NCI-H460 (cell line): Measurements from ENCODE around the gene VSTM2B. TPM values are rescaled to one million over a fixed set of nuclear protein-coding genes. Genes with fewer than 3 reads are reported as not detected.

ENCODE experiments used
- DNase-seq: peaks from one replicate; pipeline ENCODE4 v3.0.0-alpha.2; 2016; ENCODE audit warnings: low read depth; ENCODE audit errors: extremely low read depth
- total RNA-seq: library from RNA; depleted of rRNA; stranded (reverse); fragments of >200 nt; shearing (Covaris generic); gene quantifications from 2 replicates; pipeline ENCODE4 v1.2.3, GENCODE V29; 2014

The VSTM2B gene
- total RNA-seq, 1 experiment from 2014 or later, result not detected

DNA sequence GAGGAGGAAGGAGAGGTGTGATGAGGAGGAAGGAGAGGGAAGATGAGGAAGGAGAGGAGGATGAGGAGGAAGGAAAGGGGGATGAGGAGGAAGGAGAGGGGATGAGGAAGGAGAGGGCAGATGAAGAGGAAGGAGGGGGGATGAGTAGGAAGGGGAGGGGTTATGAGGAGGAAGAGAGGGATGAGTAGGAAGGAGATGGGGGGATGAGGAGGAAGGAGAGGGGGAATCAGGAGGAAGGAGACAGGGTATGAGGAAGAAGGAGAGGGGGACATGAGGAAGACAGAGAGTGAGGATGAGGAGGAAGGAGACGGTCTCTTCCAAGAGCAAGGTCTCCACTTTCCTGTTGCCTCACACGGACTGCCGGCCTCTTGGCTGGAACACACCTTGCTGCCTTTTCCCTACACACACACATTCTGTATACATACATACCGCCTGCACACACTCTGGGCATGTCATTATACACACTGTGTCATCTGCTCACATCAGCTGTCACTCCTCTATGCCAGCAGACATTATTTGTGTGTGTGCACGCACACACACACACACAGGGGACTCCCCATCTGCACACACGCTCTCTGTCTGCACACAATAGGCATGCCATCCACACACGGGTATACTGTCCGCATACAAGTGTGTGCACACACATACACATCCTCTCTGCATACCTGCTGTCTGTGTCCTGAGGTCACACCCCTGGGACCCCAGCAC lies 11.1 kb upstream of the VSTM2B start:
- DNase-seq, result no peak

- no peak for DNase-seq
Measured at GRCh38 chr19:29515233-29515619, 10.6 kb upstream of the VSTM2B start.

- DNase-seq, result no peak
Measured at GRCh38 chr19:29515706-29516357, 10.0 kb upstream of the VSTM2B start.

DNA sequence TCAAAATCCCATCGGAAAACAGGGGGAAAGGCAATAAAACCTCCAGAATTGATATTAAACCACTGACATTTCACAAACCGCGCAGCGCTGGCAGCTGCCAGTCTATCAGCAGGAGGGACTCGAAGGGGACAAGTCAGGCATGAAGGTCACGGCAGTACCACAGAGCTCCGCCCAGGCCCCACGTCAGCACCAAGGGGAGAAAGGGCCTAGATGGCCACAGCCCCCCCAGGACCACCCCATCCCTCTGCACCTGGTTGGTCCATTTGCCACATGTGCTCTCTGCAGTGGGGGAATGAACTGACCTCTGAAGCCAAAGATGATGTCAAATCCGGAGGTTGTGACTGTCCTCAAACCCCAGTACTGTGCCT lies 9.5 kb upstream of the VSTM2B start:
- DNase-seq, result no peak

- DNase-seq, result no peak
Measured at GRCh38 chr19:29516821-29517395, 8.9 kb upstream of the VSTM2B start.

DNA sequence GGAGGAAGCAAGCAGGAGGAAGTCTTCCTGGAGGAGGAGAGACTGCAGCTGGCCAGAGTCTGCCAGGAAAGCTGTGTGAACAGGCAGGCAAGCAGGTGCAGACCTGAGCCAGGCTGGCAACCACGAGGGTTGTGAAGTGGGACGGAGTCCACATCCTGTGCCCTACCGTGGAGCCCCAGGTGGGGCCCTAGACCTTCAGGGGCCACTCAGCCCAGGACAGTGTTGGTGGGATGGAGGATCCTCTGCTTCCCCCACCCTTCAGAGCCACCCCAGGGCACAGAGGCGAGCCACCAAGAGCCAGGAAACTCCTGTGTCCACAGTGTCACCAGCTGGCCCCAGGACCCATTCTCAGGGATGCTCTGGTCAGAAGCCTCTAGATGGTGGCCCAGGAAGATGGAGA lies 8.4 kb upstream of the VSTM2B start:
- DNase-seq, result no peak

DNA sequence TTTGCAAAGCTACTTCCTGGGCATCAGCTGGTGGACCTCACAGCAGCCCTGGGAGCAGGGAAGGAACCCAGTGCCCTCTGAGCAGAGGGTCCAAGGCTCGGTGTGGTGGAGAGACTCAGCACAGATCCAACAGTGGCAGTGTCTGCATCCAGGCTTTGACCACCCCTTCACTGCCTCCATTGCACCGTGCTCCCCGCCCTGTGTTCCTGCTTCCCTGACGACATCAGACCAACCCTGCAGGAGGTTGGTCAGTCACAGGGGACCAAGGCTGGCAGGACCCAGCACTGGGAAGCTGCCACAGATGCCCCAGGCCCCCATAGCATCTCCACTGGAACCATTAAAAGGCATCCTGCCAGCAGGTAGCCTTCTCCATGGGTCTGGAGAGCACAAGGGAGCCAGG lies 7.8 kb upstream of the VSTM2B start:
- DNase-seq, result no peak

DNA sequence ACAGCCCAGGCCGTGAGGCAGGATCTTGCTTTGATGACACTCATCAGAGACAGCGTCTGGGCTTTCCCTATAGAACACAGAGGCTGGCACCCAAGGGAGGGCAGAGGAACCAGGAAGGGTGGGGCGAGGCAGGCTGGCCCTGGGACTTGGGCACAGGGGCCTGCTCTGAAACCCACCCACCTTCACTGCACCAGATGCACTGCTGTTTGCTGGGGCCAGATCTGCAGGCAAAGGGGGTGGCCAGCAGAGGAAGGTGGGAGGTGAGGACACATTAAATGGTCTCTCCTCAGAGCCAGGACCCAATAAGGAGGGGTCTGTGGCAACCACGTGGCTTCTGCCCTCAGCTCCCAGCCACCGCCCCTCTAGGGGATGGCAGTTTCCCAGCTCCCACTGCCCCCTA lies 6.6 kb upstream of the VSTM2B start:
- DNase-seq, result no peak

DNA sequence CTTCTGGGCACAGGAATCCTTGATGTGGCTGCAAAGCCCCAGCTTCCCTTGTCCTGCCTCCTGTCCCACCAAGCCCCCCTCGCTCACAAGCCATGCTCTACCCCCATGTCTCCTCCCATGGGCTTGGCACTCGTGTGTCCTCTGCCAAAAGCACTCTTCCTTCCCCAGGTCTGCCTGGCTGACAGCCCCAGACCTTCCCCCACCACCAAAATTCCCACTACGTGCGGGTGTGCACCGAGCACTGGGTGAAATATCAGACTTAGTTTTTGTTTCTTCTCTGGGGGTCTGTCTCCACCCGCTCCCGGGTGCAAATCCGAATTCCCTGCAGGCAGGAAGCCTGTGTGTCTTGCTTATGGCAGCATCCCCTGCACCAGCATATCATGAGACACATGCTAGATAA lies 5.9 kb upstream of the VSTM2B start:
- DNase-seq, result no peak

DNA sequence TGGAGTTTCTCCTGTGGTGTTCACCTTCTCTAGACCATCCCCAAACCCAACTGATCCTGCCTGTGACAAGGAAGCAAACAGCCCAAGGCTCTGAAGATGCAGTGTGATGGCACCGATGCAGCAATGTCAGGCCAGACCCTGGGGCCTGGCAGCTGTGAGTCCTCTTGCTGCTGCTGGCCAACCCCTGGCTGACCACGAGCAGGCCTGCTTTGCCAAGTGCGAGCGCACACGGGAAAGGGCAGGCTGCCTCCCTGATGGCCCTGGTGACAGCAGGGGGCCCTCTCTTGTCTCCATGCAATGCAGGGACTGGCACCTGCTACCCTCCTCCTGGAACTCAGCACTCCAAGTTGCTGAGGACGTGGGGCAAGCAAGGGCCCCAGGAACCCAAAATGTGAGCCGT lies 5.4 kb upstream of the VSTM2B start:
- DNase-seq, result no peak

GRCh38 chr19:29521291-29522075 lies 4.3 kb upstream of the VSTM2B start:
- DNase-seq, result no peak

DNA sequence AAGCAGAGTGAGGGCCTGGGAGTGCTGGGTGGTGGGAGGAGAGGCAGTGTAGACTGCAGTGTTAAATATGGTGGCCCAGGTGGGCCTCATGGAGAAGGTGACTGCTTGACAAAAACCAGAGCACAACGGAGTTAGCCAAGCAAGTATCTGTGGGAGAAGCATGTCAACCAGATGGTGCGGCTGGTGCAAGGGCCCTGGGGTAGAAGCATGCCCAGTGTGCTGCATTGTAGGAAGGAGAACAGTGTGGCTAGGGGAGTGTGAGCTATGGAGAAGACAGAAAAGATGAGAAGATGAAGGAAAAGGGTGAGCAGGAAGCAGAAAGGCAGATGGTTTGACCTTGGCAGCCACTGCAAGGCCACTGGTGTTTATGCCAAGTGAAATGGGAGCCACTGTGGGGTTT lies 2.2 kb upstream of the VSTM2B start:
- DNase-seq, result no peak

- no peak for DNase-seq
Measured at GRCh38 chr19:29524201-29524911, 1.4 kb upstream of the VSTM2B start.

- DNase-seq, result no peak
Measured at GRCh38 chr19:29524912-29525831, 622 bp upstream of the VSTM2B start.

- DNase-seq, result no peak
Measured at GRCh38 chr19:29526730-29527499, 1.1 kb downstream of the VSTM2B start.

DNA sequence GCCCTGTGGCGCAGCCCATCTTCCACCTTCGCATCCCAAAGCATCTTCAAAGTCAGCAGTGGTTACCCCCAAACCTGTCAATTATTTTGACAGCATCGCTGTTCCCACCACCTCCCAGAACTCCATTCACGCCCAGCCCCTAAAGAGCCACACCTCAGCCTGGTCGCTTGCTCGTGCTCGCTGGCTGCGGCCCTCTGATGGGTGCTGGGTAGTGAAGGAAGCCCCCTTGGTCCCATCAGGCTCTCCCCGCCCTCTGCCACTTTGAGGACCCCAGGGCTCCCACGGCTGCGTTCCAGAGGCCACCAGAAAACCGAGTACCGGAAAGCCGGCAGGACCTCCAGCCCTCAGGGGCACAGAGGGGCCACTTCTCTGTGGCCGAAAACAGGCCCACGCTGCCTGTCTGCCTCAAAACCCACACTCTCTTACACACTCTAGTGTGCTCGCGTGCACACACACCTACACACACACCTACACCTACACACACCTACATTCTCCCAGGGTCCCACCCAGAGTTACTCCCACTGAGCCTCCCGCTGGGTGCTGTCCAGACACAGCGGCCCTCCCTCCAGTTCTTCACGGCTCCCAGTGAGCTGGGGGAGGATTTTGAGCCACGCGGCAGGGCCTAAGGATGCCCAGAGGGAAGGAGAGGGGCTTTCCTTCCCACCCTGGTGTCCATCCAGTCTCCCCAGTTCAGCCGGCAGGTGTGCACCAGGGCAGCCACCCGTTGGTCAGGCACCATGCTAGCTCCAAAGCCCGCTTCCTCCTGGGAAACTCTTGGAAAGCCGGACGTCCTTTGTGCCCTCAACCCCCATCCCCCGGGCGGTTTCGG lies 1.9 kb downstream of the VSTM2B start:
- no peak for DNase-seq

- DNase-seq, result peak; percentile 3
Measured at GRCh38 chr19:29528350-29528945, 2.7 kb downstream of the VSTM2B start.
